Measurements from ENCODE around the gene CDK5RAP2. TPM values are rescaled to one million over a fixed set of nuclear protein-coding genes. Genes with fewer than 3 reads are reported as not detected.
A peak's percentile ranks its signal among the peaks of the same experiment; 100 is the strongest.
"Not testable (repeated sequence)": the region's sequence is repeated elsewhere in the genome, so short reads cannot be mapped to it uniquely, and the experiment has no call there.

Gene CDK5RAP2
- polyA plus RNA-seq, 4 donors, result 49.8 to 72.9 (median 61.3) TPM

GRCh38 chr9:120480707-120481106 lies 99.3 kb downstream of the CDK5RAP2 start:
- DNase-seq (ENCODE audit: low read depth in 4 of 4, low spot score in 2 of 4), result no peak

DNA sequence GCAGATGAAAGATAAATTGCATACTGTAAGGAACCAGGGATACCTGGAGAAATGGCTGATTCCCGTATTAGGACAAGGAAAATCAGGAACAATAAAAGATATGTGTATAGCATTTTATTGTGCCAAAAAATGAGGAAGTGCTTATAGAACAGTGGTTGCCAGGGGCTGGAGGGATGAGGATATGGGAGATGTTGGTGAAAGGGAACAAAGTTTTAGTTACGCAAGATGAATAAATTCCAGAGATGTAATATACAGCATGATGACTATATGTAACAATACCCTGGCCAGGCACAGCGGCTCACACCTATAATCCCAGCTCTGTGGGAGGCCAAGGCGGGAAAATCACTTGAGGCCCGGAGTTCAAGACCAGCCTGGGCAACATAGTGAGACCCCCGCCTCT lies 101.8 kb downstream of the CDK5RAP2 start:
- no peak for DNase-seq (ENCODE audit: low read depth in 4 of 4, low spot score in 2 of 4)

DNA sequence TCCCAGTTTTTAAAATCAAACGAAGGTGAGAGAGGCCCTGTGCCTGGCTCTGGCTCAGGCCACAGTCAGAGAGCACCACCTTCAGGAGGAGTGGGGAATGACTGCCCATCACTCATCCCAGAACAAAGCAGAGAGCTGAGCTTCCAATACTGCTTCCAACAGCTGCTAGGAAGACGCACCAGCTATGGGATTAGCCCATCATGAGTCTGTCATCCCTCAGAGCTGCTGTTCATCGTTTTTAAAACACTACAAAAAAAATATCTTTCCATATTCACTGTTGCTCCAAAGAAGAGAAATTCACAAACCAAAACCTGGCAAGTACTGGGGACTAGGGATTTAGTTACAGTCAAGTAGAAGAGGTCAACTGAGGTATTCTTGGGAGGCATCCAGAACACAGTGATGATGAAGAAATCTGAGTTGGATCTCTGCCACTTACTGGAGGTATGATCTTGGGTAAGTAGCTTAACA lies 102.4 kb downstream of the CDK5RAP2 start:
- peak in 2 of 4 donors; percentile 7 to 24 for DNase-seq (ENCODE audit: low read depth in 4 of 4, low spot score in 2 of 4)

GRCh38 chr9:120475341-120475740 lies 104.6 kb downstream of the CDK5RAP2 start:
- no peak for DNase-seq (ENCODE audit: low read depth in 4 of 4, low spot score in 2 of 4)

DNA sequence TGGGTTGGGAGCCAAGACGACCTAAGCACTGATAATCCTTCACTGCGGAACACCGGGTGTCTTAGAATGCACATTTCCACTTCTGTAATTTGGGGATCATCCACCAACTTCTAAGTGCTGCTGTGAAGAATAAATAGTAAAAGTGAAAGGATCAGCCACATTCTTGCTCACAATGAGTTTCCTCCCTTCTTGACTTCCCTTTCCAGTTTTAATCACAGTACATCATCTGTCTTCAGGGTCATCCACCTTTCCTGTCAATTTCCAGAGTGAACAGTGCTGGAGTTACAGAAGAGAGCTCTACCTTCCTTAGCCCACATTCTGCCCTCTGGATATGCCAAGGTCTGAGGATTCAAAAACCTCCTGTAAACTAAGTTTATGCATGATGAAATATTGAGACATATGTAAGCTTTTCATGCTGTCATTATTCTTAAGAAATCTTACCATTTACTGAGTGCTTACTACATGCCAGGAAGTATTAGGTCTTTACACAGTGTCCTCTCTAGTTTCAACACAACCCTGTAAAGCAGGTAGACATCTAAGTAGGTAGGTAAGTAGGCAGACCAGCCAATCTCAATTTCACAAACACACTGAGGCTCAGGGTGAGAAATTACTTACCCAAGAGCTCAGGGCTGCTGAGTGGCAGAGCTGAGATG lies 105.2 kb downstream of the CDK5RAP2 start:
- no peak for DNase-seq (ENCODE audit: low read depth in 4 of 4, low spot score in 2 of 4)

- no peak for DNase-seq (ENCODE audit: low read depth in 4 of 4, low spot score in 2 of 4)
Measured at GRCh38 chr9:120473608-120474007, 106.4 kb downstream of the CDK5RAP2 start.

GRCh38 chr9:120465685-120466407 lies 114.1 kb downstream of the CDK5RAP2 start:
- no peak for DNase-seq (ENCODE audit: low read depth in 4 of 4, low spot score in 2 of 4)

DNA sequence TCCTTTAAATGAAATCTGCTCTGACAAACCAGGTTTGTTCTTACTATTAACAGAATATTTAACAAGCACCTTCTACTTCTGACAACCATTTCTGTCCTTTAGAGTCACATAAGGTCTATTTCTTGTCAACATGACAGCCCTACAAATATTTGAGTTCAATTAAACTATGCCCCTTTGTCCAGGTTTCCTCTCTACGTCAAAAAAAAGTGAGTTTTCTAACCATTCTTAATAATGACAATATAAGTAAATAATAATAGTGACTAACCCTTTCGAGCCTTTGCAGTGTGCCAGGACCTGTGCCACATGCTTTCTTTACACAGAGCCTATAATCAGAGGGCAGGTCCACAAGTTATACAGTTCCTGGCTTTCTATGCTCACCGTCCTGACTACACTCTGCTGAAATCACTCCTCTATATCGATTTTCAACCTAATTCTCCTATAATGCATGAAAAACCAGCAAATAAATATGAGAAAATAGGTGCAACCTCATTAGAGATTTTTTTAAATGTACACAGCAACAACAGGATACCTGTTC lies 115.0 kb downstream of the CDK5RAP2 start:
- DNase-seq (ENCODE audit: low read depth in 4 of 4, low spot score in 2 of 4), result no peak

DNA sequence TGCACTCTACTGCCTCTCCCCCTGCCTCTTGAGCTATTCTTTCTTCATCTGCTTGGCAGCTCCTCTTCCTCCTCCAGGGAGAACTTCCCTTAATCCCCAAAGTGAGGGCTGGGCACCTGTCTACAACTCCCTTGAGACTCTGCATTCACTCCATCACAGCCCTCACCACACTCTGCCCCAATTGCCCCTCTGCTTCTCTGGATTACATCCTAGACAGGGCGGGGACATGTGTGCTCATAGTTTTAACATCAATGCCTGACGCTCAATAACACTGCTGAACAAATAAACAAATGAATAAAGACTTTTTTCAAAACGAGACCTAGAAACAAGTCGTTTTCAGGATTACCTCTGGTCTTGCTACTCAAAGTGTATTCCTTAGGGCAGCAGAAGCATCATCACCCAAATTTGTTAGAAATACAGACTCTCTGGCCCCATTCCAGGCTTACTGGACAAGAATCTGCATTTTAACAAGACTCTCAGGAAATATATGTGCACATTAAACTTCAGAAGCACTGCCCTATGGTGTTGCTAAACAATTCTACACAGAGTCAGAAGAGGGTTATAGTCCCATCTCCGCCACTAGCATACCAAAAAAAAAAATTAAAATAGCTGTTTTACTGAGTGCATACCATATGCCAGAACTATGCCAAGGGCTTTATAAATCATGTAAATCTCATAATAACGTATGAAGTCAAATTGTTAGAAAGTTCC lies 115.6 kb downstream of the CDK5RAP2 start:
- no peak for DNase-seq (ENCODE audit: low read depth in 4 of 4, low spot score in 2 of 4)

- no peak for DNase-seq (ENCODE audit: low read depth in 4 of 4, low spot score in 2 of 4)
Measured at GRCh38 chr9:120463765-120464164, 116.2 kb downstream of the CDK5RAP2 start.

DNA sequence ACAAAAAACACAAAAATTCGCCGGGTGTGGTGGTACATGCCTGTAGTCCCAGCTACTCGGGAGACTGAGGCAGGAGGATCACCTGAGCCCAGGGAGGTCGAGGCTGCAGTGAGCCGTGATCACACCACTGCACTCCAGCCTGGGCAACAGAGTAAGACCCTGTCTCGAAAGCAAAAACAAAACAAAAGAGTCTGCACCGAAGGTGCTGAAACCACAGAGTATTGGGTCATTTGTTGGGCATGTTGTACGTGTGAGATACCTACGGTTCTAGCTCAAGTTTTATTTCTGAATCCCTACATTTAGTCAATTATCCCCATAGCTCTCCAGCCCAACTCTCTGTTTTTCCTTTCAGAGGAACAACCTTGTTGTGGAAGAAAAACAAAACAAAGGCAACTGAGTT lies 118.3 kb downstream of the CDK5RAP2 start:
- not testable (repeated sequence) for DNase-seq (ENCODE audit: low read depth in 4 of 4, low spot score in 2 of 4)

- no peak for DNase-seq (ENCODE audit: low read depth in 4 of 4, low spot score in 2 of 4)
Measured at GRCh38 chr9:120456218-120456617, 123.7 kb downstream of the CDK5RAP2 start.

DNA sequence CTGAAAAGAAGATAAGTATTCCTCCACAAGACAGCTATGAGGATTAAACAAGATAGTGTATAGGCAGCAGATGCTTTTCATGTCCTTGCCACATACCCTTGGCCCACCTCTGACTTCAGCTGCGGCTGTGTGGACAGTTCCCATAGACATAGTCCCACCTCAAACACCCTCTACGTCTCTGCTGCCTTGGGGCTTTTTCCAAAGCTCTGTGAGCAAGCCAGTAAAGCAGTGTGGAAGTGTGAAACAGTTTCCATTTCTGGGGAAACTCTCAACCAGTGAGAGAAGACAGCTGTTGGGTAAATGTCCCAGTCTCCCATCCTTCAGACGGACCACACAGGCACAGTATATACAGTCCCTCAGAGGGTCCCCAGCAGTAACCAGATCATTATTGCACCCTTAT lies 125.5 kb downstream of the CDK5RAP2 start:
- peak in 1 of 4 donors; percentile 7 for DNase-seq (ENCODE audit: low read depth in 4 of 4, low spot score in 2 of 4)

DNA sequence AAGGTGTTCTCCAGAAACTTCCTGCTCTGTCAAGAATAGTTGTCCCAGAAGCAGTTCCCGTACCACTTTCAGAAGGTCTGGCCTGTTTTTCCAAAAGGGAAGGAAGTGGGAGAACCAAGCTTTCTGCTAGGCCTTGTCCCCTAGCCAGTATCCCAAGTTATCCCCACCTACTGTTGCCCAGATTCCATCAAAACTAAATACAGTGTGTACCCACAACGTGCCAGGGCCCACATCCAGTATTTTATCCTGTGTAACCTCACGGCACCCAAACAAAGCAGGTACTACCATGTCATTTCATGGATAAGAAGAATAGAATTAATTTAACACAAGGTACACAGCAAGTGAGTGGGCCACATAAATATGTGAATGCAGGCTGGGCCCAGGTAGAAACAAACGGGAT lies 126.2 kb downstream of the CDK5RAP2 start:
- no peak for DNase-seq (ENCODE audit: low read depth in 4 of 4, low spot score in 2 of 4)

GRCh38 chr9:120452631-120453030 lies 127.3 kb downstream of the CDK5RAP2 start:
- DNase-seq (ENCODE audit: low read depth in 4 of 4, low spot score in 2 of 4), result no peak

GRCh38 chr9:120450916-120451315 lies 129.1 kb downstream of the CDK5RAP2 start:
- no peak for DNase-seq (ENCODE audit: low read depth in 4 of 4, low spot score in 2 of 4)

GRCh38 chr9:120449566-120449965 lies 130.4 kb downstream of the CDK5RAP2 start:
- no peak for DNase-seq (ENCODE audit: low read depth in 4 of 4, low spot score in 2 of 4)

DNA sequence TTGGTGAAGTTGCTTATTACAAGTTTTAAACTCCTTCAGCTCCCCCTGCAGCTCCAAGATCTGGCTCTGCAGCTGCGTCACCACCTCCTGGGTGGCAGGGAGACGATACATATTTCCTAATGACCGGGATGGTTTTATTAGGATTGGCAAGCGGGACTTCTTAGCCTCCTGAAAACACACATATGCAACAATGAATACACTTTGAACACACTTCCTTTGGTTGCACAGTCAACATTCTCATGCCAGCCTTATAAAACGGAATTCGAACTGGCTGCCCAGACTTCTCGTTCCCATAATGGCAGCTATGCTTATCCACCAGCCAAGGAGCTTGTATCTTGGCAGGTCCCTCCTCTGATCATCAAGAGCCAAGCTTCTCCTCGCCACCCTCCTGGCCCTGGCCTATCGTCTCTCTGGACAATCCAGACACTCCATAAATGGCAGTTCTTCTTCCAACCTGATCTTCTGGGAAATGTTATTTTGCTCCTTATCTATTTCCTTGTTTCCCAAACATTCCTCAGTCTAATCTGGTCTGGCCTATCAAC lies 131.9 kb downstream of the CDK5RAP2 start:
- DNase-seq (ENCODE audit: low read depth in 4 of 4, low spot score in 2 of 4), result no peak

GRCh38 chr9:120446671-120447070 lies 133.3 kb downstream of the CDK5RAP2 start:
- DNase-seq (ENCODE audit: low read depth in 4 of 4, low spot score in 2 of 4), result no peak

GRCh38 chr9:120443976-120444375 lies 136.0 kb downstream of the CDK5RAP2 start:
- DNase-seq (ENCODE audit: low read depth in 4 of 4, low spot score in 2 of 4), result no peak

DNA sequence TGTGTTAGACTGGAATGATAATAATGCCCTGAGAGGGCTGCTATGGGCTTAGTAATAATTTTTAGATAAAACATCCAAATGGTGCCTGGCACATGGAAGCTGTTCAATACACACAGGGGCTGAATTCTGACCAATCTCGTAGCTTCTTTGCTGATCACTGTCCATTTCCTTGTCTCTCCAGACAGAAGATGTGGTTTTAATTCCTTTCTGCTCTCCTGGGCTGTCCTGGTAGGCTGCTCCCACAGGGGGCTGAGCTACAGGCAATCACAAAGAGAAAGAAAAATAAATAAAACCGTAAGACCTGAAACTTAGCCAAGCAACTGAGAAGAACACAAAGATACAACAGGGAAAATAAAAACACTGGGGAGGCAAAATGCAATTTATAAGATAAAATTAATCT lies 136.5 kb downstream of the CDK5RAP2 start:
- no peak for DNase-seq (ENCODE audit: low read depth in 4 of 4, low spot score in 2 of 4)
